HL-60 (cell line): Measurements from ENCODE around the gene PPP1R12B.
"Not testable (repeated sequence)": the region's sequence is repeated elsewhere in the genome, so short reads cannot be mapped to it uniquely, and the experiment has no call there.

Source experiments
- POLR2AphosphoS5 ChIP-seq: IDR thresholded peaks from 2 replicates; pipeline ENCODE4 v1.6.1; 2012; ENCODE audit warnings: low read depth
- SPI1 ChIP-seq: IDR thresholded peaks from 2 replicates; pipeline ENCODE4 v1.6.1; 2012; ENCODE audit warnings: low read depth, mild to moderate bottlenecking, borderline replicate concordance
- TF ChIP-seq, protein P1 (sequence below): IDR thresholded peaks from one replicate; pipeline ENCODE4 v1.5.1; 2011; ENCODE audit warnings: low read length, control low read depth, inconsistent platforms; ENCODE audit not compliant: insufficient read depth
- TF ChIP-seq, protein P2 (sequence below): IDR thresholded peaks from 2 replicates; pipeline ENCODE4 v1.6.1; 2012; ENCODE audit warnings: low read depth; ENCODE audit not compliant: insufficient replicate concordance

DNA sequence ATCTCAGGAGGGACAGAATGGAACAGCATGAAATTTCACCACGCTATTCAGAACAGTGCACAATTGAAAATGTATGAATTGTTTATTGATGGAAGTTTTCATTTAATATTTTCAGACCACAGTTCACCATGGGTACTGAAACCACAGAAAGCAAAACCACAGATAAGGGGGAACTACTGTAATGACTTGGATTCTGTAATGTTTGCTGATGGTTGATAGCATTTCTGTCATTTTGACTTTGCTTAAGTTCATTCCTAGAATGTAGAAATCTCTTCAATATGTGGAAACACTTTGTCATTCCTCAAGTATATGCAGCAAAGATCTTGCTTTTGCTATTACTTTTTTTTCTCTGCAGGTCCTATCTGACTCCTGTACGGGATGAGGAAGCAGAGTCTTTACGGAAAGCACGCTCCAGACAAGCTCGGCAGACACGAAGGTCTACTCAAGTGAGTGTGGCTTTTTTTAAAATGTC lies 139.7 kb downstream of the PPP1R12B start:
- not testable (repeated sequence) for TF ChIP-seq POLR2AphosphoS5, SPI1
- TF ChIP-seq, protein P1, sequence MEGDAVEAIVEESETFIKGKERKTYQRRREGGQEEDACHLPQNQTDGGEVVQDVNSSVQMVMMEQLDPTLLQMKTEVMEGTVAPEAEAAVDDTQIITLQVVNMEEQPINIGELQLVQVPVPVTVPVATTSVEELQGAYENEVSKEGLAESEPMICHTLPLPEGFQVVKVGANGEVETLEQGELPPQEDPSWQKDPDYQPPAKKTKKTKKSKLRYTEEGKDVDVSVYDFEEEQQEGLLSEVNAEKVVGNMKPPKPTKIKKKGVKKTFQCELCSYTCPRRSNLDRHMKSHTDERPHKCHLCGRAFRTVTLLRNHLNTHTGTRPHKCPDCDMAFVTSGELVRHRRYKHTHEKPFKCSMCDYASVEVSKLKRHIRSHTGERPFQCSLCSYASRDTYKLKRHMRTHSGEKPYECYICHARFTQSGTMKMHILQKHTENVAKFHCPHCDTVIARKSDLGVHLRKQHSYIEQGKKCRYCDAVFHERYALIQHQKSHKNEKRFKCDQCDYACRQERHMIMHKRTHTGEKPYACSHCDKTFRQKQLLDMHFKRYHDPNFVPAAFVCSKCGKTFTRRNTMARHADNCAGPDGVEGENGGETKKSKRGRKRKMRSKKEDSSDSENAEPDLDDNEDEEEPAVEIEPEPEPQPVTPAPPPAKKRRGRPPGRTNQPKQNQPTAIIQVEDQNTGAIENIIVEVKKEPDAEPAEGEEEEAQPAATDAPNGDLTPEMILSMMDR, result not testable (repeated sequence)
- TF ChIP-seq, protein P2, sequence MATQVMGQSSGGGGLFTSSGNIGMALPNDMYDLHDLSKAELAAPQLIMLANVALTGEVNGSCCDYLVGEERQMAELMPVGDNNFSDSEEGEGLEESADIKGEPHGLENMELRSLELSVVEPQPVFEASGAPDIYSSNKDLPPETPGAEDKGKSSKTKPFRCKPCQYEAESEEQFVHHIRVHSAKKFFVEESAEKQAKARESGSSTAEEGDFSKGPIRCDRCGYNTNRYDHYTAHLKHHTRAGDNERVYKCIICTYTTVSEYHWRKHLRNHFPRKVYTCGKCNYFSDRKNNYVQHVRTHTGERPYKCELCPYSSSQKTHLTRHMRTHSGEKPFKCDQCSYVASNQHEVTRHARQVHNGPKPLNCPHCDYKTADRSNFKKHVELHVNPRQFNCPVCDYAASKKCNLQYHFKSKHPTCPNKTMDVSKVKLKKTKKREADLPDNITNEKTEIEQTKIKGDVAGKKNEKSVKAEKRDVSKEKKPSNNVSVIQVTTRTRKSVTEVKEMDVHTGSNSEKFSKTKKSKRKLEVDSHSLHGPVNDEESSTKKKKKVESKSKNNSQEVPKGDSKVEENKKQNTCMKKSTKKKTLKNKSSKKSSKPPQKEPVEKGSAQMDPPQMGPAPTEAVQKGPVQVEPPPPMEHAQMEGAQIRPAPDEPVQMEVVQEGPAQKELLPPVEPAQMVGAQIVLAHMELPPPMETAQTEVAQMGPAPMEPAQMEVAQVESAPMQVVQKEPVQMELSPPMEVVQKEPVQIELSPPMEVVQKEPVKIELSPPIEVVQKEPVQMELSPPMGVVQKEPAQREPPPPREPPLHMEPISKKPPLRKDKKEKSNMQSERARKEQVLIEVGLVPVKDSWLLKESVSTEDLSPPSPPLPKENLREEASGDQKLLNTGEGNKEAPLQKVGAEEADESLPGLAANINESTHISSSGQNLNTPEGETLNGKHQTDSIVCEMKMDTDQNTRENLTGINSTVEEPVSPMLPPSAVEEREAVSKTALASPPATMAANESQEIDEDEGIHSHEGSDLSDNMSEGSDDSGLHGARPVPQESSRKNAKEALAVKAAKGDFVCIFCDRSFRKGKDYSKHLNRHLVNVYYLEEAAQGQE, result not testable (repeated sequence)
